22Rv1 (cell line): ENCODE results near the gene CLCN3.

Experiments used
- ZFX ChIP-seq: fragments of 450-650 bp; IDR thresholded peaks from 2 replicates; pipeline ENCODE4 v1.6.1; 2017; ENCODE audit warnings: antibody characterized with exemption, borderline replicate concordance
- TF ChIP-seq, protein P1 (sequence below): fragments of 450-650 bp; IDR thresholded peaks from 2 replicates; pipeline ENCODE4 v1.5.1; 2017; ENCODE audit warnings: mild to moderate bottlenecking

DNA sequence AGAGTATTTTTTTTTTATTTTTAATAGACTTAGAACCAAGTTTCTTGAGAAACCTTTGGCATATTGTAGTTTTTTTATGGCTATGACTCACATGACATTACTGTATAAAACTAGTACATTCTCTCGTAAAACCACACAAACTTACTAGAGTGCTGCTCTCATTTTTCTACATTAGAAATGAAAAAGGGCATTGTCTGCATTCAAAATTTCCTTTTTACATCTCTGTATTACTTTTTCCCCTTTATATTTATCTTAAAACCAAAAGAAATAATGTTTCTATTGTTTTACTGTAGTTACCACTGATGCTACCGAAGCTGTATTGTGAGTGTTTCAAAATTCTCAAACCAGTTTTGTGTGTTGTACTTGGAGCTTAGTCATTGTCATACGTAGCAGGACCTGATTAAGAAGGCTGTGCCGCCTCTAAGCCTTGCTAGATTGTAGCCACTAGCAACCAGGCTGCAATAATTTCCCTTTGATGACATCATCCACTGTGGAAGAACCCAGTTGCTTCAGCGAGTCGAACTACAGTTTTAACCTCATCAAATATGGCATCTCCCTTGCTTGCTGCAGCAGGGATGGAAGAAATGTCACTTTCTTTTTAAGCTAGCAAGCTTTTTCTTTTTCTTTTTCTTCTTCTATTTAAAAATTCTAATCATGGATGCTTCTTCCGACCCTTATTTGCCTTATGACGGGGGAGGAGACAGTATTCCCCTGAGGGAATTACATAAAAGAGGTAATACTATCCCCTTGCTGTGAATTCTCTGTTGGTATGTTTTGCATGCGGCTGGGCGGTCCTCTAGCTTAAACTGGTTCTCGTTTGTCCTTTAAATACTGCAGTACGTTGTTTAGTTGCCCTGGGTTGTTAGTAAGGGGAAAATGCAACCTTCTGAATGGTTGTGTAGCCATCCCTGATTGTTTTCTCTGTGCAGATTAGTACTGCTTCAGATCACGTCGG, 39.6 kb downstream of the CLCN3 start:
- TF ChIP-seq, protein P1, sequence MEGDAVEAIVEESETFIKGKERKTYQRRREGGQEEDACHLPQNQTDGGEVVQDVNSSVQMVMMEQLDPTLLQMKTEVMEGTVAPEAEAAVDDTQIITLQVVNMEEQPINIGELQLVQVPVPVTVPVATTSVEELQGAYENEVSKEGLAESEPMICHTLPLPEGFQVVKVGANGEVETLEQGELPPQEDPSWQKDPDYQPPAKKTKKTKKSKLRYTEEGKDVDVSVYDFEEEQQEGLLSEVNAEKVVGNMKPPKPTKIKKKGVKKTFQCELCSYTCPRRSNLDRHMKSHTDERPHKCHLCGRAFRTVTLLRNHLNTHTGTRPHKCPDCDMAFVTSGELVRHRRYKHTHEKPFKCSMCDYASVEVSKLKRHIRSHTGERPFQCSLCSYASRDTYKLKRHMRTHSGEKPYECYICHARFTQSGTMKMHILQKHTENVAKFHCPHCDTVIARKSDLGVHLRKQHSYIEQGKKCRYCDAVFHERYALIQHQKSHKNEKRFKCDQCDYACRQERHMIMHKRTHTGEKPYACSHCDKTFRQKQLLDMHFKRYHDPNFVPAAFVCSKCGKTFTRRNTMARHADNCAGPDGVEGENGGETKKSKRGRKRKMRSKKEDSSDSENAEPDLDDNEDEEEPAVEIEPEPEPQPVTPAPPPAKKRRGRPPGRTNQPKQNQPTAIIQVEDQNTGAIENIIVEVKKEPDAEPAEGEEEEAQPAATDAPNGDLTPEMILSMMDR: no peak
- TF ChIP-seq ZFX: no peak
